GM21526 (cell line): Measurements from ENCODE around the gene FAM107B.
"Not testable (repeated sequence)": the region's sequence is repeated elsewhere in the genome, so short reads cannot be mapped to it uniquely, and the experiment has no call there.

Source experiments
- ATAC-seq: cut with Tn5 transposase; IDR thresholded peaks from one replicate; pipeline ENCODE4 v1.9.1; 2021; ENCODE audit warnings: moderate library complexity; ENCODE audit not compliant: unreplicated experiment, low FRiP score

The FAM107B gene

DNA sequence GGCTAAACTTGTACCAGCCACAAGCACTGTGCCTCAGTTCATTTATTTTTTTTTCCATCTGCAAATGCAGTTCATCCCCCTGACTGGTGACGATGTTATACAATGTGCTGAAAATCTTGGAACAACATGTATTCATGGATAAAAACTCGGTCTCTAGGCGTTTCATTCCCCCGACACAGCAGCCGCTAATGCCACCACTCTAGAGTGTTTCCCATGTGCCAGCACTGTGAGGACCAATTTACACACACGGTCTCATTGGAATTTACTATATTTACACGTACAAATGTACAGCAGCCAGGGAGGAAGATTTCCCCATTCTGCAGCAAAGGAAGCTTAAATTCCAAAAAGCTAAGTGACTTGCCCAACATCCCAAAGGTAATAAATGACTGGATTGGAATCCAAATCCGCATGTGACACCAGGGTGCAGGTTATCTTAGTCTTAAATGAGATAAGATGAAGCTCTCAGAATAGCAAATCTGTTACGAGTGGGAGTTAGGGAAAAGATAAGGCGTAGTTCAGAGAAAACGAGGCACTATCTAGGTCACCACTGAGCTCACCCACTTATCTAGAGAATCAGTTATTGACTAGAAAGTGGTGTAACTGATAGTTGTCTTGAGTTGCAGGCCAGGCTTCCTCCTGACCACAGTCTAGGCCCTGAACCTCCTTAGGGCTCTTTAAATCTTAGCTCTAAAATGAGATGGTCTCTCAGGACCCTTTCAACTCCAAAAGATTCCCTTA lies 36.7 kb downstream of the FAM107B start:
- ATAC-seq, result no peak

DNA sequence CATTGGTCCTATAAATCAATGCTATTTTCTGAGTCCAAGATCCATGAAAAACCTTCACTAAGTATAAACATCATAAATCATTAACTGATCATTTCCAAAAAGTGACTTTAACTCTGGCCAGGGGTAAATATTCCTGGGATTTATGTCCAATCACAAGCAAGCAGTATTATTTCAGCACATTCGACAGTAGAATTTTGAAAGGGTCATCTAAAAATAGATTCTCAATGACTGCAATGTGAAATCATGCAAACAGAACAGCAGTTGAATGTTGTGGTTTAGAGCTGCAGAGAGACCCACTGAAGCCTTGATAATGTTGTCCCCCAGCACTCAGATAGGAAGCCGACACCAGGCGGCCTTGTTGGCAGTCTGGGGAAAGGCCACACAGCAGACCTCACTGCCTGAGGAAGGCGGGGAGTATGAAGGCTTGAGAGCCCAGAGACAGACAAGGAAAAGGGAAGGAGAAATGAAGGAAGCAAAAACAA lies 38.1 kb downstream of the FAM107B start:
- no peak for ATAC-seq

DNA sequence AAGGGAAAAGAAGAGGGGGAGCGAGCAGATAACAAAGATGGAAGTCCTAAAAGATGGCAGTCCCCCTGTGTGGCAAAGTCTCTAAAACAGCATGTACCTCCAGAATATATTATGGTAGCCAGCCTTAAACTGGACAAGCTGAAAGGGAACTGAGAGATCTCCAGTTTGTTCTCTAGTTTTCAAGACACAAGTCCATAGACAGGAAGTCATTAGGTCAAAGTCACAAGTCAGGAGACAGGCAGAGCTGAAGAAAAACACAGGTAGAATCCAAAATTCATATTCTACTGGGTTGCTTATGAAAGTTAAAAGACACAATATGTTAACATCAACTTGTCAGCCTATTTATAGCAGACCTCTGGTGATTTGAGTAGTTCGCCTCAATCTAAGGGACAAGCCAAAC lies 38.7 kb downstream of the FAM107B start:
- ATAC-seq, result no peak

DNA sequence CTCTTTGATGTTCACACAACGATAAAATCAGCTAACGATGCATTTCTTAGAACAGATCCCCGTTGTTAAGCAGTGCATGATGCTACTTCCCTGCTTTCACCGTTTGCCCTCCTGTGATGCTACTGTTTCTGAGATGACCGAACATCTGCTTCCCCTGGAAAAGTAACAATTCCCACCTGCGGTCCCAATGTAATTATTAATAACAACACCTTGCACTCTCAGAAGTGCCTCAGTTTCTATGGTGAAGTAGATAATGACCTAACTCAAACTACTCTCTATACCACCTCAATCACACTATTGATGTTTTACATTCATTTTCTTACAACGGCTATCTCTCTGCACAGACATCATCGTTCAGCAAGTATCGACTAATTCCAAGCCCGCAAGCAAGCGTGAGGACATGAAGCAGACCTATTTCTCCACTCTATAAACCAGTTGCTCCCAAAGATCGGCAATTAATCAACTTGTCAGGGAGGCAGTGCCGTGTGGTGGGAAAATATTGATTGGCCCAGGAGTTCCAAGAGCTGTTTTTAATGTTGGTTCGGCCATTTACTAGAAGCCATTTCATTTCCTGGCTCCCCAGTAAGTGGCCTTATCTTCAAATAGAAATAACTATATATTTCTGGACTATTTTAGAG lies 42.7 kb downstream of the FAM107B start:
- ATAC-seq, result no peak

DNA sequence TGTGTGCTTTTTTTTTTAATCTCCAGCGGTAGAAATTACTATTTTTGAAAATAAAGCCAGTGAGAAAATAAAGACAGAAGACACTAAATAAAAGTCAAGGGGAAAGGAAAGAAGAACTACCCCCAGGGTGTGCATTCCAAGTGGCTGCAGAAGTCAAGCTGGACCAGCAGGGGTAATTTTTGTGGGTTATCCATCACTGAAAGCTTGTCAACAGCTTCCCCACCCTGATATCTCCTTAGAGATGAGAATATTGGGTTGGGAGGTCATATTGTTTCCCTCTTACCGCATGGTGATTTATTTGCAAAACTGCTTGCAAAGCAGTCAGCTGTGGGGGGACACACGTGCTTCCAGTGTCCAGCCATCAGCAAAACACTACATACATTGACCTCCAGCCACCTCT lies 46.4 kb downstream of the FAM107B start:
- no peak for ATAC-seq

DNA sequence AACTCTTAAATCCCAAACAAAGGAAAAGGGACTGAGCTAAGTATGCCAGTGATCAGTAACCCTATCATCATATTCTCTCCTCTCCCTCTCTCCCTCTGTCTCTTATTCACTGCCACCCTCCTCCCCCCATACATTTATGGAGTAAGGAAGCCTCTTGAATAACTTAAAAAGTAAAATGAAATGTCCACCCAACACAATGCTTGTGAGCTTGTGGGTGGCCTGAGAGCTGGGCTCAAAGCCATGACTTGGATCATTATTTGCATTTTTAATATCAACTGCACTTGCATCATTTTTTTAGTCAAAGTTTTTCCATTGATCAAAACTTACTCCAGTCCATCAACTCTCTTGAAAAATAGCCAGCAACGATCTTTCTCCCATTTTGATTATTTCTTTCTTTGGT lies 46.8 kb downstream of the FAM107B start:
- ATAC-seq, result no peak

DNA sequence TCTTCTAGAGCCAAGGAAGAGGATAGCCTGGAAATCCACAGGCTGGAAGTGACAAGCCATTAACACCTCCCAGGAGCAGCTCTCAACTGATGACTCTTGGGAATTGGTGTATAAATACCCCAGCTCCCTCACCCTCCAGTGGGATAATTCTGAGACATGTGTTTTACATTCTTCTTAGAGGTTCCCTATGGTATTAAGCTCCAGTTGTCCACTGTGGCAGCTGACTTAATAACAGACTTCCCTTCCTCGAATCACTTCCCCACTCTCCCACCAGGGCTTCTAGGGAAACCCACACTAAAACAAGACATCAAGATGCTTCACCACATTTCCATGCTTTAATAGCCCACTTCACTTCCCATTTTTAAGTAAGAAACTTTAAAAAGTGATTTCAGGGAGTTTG lies 47.2 kb downstream of the FAM107B start:
- no peak for ATAC-seq

DNA sequence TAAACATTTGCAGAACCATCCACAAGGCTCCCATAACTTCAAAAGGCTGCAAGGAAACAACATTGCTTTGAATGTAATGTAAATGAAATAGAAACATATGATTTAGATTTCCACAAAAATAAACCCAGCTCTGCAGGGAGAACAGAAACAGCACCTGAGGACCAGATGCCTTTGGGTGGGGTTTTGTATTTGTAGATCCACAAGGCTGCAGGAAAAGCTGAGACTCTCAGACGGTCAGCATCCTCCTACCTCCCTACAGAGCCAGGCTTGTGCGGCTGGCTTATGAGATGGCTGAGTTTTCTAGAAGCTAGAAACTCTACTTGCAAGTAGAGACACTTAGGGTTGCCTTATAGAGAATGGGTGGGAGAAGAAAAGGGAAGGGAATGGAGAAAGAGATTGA lies 49.8 kb downstream of the FAM107B start:
- ATAC-seq, result no peak

DNA sequence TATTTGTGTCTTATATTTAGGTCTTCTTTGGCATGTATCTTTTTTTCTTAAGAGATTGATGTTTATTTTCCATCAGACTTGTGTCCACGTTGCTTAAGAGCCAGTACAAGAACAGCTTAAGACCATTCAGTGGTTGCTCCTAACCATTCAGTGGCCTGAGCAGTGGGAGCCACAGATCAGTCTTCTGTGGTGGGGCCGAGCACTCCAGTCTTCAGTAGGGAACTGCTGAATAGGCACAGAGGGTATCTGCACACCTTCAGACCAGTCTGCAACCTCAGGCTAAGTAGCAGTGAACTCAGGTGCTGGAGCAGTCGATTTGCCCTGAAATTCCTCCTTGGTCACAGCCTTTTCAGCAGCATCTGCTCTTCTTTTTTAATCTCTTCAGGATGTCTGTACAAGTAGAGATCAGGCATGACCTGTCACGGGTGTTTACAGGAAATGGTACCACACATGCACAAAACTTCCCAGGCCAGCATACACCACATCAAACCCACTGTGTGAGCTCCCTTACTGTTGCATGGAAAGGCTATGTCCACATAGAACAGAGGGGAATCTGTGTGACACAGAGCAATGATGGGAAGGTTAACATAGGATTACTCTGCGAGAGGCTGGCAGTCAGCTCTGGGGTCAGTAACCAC lies 51.5 kb downstream of the FAM107B start:
- no peak for ATAC-seq

DNA sequence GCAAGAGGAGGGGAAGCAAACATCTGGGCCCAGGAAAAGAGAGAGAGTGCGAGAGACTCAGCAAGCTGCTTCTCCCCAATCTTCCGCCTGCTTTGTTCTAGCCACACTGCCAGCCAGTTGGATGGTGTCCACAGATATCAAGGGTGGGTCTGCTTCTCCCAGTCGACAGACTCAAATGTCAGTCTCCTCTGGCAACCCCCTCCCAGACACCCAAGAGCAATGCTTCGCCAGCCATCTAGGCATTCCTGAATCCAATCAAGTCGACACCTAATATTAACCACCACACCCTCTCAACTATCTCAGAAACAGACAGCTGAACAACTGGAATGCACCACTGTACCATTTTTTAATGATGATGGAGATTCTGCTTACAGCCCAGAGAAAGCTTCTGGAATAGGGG lies 57.1 kb downstream of the FAM107B start:
- no peak for ATAC-seq

DNA sequence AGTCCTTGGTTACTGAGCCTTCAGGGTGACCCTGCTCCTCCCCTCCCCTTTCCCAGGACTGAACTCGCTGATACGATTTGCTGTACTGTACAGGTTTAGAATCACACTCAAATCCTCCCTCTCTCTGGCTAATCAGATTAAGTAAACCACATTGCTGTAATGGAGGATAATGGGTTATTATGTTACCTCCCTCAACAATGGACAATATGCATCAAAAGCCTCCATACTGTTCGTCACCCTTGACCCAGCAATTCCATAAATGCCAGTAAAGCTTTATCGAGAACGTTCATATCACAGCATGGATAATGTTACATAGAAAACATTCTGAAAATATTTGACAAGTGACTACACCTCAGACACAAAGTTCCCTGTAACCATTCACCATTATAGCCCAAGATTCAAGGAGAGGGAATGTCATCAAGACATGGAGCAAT lies 61.7 kb downstream of the FAM107B start:
- no peak for ATAC-seq

DNA sequence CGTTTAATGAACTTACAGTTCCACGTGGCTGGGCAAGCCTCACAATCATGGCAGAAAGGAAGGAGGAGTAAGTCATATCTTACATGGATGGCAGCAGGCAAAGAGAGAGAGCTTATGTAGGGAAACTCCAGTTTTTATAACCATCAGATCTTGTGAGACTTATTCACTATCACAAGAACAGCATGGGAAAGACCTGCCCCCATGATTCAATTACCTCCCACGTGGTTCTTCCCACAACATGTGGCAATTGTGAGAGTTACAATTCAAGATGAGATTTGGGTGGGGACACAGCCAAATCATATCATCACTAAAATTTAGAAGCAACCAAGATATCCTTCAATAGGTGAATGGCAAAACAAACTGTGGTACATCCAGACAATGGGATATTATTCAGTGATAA lies 65.4 kb downstream of the FAM107B start:
- ATAC-seq, result not testable (repeated sequence)

DNA sequence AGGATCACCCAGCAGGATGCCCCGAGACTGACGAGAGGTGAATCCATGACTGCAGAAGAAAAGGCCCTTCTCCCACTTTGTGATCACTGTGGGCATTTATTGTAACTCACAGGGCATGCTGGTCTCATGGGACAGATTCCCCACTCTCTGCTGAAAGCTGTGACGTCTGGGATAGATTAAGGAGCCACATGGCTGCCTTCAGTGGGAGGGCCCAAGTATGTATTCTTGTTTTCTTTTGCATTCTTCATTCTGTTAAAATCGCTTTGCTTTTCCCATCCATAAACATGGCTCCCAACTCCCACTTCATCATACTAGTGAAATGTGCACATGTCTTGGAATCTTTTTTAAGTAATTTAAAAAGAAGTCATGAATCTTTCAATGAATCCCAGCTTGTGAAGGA lies 67.2 kb downstream of the FAM107B start:
- ATAC-seq, result no peak

DNA sequence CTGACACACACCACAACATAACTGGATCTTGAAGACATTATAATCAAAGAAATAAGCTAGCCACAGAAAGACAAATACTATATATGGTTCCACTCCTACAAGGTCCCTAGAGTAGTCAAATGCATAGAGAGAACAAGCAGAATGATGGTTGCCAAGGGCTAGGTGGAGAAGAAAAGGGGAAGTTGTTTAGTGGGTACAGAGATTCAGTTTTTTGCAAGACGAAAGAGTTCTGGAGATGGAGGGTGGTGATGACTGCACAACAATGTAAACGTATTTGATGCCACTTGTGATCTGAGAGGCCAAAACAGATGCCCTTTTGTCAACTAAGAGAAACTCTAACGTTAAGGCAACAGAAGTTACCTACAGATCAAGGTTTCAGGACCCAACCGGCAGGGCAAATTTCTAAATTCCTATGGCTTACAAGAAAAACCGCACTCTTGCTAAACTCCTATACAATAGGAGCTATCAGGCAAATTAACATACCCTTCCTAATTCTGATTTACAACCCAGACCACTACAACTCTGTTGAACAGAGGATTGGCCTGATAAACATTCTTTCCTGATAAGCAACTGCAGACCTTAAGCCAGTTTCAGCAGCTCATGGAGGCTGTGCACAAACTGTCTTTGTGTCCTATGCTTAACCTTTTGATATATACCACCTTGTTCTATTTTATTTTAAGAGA lies 69.0 kb downstream of the FAM107B start:
- ATAC-seq, result no peak

DNA sequence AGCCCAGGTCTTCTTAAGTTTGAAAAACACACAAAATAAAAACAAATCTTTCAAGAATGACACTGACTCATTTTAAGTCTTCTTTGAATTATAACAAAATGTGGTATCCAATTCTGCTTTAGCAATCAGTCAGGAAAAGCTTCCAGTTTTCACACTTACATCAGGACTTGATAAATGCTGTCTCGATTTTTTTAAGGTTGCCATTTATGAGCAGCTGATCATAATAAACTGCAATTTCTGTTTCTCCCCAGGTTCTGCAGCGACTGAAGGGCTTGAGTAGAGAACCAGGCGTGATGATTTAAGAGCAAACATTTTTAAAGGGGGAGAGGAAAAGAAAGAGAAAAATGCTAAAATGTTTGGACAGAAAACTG lies 71.1 kb downstream of the FAM107B start:
- ATAC-seq, result no peak

DNA sequence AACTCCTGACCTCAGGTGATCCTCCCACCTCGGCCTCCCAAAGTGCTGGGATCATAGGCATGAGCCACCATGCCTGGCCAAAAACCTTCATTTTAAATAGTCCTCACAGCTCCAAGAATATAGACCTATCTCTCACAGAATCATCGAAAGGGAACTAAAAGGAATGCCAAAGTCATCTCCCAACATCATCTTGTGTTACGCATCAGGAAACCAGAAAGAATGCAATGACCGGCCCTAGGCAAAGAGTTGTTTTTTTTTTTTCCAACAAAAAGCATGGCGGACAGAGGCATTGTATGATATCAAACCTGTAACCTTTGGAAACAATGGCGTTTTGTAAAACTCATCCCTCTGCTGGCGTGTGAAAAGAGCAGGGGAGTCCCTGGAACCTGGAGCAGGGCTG lies 73.2 kb downstream of the FAM107B start:
- ATAC-seq, result no peak

DNA sequence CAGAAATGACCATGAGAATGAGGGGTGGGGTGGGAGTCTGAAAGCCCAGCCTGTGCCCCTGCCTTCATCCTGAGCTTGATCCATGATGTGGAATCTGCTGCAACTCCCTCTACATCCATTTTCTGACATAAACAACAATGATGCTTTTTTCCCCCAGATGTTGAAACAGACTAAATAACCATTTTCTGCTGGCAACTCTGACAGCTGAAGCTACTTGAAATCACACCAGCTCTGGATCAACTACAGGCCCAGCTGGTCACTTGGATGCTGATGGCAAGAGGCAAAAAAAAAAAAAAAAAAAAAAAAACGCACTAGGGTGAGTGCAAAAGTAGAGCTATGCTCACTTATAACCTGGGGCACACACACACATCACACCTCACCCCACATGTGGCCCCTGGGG lies 74.2 kb downstream of the FAM107B start:
- no peak for ATAC-seq

DNA sequence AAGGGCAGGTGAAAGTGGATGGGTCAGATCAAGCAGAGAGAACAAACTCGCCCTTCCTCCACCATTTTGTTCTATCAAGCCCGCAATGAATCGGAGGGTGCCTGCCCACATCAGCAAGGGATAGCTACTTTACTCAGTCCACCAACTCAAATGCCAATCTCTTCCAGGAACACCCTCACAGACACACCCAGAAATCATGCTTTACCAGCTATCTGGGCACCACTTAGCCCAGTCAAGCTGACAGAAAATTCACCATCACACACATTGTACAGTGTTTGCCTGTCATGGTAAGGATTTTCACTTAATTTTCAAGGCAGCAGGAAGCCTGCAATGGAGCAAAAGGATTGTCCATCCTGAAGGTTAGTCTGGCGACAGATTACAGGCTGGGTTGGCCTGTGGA lies 75.2 kb downstream of the FAM107B start:
- no peak for ATAC-seq

DNA sequence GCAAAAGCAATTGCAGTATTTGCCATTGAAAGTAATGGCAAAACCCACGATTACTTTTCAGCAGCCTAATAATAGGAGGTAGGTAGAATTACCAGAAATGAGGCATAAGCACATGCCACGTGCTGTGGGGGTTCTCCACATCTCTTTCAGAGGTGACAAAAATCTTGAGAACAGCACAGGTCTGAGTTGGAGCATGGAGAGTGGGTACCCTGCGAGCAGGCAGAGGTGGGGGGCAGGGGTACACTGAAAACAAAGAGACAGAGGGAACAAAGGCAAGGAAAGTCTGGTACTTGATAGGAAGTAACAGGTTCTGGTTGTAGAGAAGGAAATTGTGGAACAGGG lies 75.9 kb downstream of the FAM107B start:
- ATAC-seq, result no peak

DNA sequence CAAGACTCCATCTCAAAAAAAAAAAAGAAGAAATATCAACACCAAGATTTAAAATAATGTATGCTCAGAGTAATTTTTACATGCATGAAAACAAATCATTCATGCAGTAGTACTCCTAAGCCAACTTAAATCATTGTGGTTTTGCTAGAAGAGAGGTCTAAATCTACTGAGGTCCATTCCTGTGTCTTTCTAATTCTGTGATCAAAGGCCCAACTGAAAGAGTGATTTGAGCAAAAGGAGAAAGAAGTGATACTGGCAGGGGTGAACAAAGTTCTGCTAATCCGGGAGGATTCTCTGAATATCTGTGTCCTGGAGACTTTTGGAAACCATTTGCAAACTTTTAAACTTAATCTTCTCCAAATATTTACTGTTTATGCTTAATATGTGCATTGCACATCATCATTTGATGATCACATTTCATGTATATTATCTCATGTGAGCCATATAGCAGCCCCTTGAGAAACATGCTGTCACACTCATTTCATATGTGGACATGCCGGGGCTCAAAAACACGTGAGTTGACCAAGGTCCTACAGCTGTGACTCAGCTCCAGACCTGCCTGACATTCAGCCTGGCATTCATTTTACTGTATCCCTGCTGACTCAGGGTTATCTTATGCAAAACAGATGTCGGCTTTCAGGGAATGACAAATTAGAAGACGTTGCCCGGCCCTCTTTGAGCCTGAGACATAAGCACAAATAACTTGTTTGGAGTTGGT lies 76.4 kb downstream of the FAM107B start:
- no peak for ATAC-seq

DNA sequence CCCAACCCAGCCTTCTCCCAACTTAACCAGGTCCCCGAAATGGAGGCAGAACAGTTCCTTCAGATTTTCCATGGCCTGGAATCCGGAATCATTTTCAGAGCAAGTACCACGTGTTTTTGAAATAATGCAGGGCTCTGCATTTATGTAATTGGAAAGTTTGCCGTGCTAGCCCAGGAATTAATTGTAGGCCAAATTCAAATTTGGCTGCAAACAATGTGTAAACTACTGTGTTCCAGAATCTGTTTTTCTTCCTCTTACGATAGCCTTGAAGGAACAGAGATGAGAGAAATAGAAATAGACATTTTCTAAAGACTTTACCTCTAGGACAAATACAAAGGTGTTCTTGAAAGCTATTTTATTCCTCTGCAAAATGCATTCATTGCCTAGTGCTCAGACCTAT lies 77.4 kb downstream of the FAM107B start:
- no peak for ATAC-seq
